HG02884 (cell line): ENCODE results near the gene AMPD1.

Experiments used
- ATAC-seq: cut with Tn5 transposase; IDR thresholded peaks from one replicate; pipeline ENCODE4 v1.9.1; 2021; ENCODE audit warnings: mild to moderate bottlenecking, moderate library complexity; ENCODE audit not compliant: unreplicated experiment

AMPD1 gene

DNA sequence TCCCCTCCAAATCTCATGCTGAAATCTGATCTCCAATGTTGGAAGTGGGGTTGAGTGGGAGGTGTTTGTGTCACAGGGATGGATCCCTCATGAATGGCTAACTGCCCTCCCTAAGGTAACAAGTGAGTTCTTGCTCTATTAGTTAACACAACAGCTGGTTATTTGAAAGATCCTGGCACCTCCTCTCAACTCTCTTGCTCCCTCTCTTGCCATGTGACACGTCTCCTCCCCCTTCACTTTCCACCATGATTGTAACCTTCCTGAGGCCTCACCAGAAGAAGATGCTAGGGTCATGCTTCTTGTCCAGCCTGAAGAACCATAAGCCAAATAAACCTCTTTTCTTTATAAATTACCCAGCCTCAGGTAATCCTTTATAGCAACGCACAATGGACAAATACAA is 54.0 kb downstream of the AMPD1 start:
- ATAC-seq, result no peak

DNA sequence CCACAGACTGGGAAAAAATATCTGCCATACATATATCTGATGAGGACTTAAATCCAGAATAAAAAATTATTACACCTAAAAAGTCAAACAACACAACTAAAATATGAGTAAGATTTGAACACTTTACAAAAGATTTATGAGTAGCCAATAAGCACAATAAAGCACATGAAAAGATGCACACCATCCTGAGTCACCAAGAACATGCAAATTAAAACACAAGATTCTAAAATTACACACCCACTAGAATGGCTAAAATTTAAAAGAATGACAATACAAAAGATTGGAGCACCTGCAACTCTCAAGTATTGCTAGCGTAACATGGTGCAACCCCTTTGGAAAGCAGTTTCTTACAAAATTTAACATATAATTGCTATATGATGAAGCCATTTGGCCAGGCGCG is 56.4 kb downstream of the AMPD1 start:
- ATAC-seq, result no peak

DNA sequence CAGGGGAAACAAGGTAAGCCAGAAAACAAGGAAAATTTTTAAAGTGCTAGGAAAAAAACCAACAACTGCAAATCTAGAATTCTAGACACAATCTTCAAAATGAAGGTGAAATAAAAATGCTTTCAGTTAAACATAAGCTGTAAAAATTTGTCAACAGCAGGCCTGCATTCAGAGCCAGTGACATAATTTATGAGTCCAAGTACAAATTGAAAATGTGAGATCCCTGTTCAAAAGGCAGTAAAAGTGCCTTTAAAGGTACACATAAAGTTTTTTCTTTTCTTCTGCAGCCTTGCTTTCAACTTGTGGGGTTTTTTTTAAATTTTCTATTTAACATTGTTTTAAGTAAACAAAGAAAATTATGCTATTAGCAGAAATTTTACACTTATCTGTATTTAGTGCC is 62.9 kb downstream of the AMPD1 start:
- no peak for ATAC-seq

DNA sequence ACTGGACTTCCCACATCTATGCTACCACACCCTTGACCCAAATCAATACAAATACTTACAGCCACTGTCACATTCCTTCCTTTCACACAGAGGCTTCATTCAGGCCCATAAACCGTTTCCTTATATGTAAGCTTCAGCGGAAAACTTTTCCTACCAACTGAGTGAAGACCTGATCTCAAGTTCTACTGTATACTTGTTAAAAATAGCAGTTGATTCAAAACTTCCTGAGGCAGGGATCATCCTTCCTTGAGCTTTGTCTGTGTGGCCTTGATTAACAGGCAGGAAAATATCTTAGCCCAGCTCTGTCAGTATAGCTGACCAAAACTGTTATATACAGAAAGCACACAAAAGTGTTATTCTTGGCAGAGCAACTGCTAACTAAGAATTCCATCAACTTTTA is 68.2 kb downstream of the AMPD1 start:
- ATAC-seq, result no peak

DNA sequence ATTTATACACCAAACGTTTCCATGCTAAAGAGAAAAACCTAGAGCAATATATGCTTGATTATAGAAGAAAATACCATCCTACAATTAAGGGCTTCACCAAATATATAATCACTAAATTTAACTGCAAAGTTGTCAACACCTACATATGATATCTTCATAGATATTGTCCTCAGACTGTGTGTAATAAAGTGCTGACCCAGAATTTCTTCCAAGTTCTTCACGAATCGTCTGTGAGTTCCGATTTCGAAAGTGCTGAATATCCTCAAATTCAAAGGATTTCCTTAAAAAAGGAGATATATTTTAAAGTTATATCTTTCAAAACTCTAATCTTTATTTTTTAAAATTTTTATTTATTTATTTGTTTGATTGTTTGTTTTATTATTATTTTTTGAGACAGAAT is 72.0 kb downstream of the AMPD1 start:
- no peak for ATAC-seq
